Caco-2 (cell line): ENCODE measurements around the gene FLACC1. TPM values are rescaled to one million over a fixed set of nuclear protein-coding genes. Genes with fewer than 3 reads are reported as not detected.

Source experiments
- Bru-seq: library from RNA; stranded (reverse); fragments of 400-500 nt; gene quantifications from one replicate; lab custom pipeline; 2021; lab: Mats Ljungman, UMichigan
- BruChase-seq, 2 experiments: library from RNA; stranded (reverse); fragments of 400-500 nt; gene quantifications; one replicate each; lab custom pipeline; 2021; lab: Mats Ljungman, UMichigan
- BruUV-seq: library from RNA; stranded (reverse); fragments of 400-500 nt; replicated peaks from 2 replicates; lab custom pipeline; 2021; lab: Mats Ljungman, UMichigan
- CTCF ChIA-PET: fragments of 300-600 bp; sonication (Branson Sonifier 250); formaldehyde crosslinking; loops from one replicate; lab custom pipeline; 2022; ENCODE audit warnings: antibody characterized with exemption; lab: Charles Lee
- POLR2A ChIA-PET: fragments of 300-600 bp; sonication (Branson Sonifier 250); formaldehyde crosslinking; loops from one replicate; lab custom pipeline; 2022; ENCODE audit warnings: antibody characterized with exemption; lab: Charles Lee
- DNase-seq, 2 experiments: peaks; one replicate each; pipeline versions ENCODE4 v3.0.0 to v3.0.0-alpha.2; 2020 to 2022
- H3K27me3 ChIP-seq: replicated peaks from 2 replicates; pipeline ENCODE4 v1.6.0; 2011; ENCODE audit warnings: low read length; ENCODE audit not compliant: control insufficient read depth, insufficient read depth
- H3K36me3 ChIP-seq: 2 replicates; pipeline ENCODE4 v1.5.1; 2011; ENCODE audit warnings: low read length; ENCODE audit not compliant: control insufficient read depth, insufficient read depth
- H3K4me1 ChIP-seq: fragments of 250-450 bp; sonication (Bioruptor Pico); 2 replicates; pipeline ENCODE4 v1.5.1; 2020; ENCODE audit warnings: mild to moderate bottlenecking
- H3K4me3 ChIP-seq: 2 replicates; pipeline ENCODE4 v1.5.1; 2011; ENCODE audit warnings: low read depth, mild to moderate bottlenecking, control low read depth, low read length
- H3K9me3 ChIP-seq: fragments of 250-450 bp; sonication (Bioruptor Pico); 2 replicates; pipeline ENCODE4 v1.5.1; 2020; ENCODE audit warnings: mild to moderate bottlenecking, moderate library complexity
- H3K27ac Mint-ChIP-seq: one replicate; pipeline ENCODE4 v1.8.0; 2022; ENCODE audit warnings: mixed read lengths; ENCODE audit not compliant: unreplicated experiment
- H3K27me3 Mint-ChIP-seq: one replicate; pipeline ENCODE4 v1.8.0; 2022; ENCODE audit warnings: mixed read lengths; ENCODE audit not compliant: insufficient read depth, unreplicated experiment
- H3K36me3 Mint-ChIP-seq: one replicate; pipeline ENCODE4 v1.8.0; 2022; ENCODE audit warnings: mild to moderate bottlenecking, mixed read lengths; ENCODE audit not compliant: insufficient read depth, unreplicated experiment
- H3K4me1 Mint-ChIP-seq: one replicate; pipeline ENCODE4 v1.8.0; 2022; ENCODE audit warnings: low read depth, mixed read lengths; ENCODE audit not compliant: unreplicated experiment
- H3K4me3 Mint-ChIP-seq: one replicate; pipeline ENCODE4 v1.8.0; 2022; ENCODE audit warnings: mild to moderate bottlenecking, moderate library complexity, mixed read lengths; ENCODE audit not compliant: unreplicated experiment
- H3K9me3 Mint-ChIP-seq: one replicate; pipeline ENCODE4 v1.8.0; 2022; ENCODE audit warnings: mixed read lengths; ENCODE audit not compliant: unreplicated experiment
- intact Hi-C: fragments of 100-400 bp; cut with micrococcal nuclease; formaldehyde crosslinking; loops from one replicate; pipeline ENCODE4 v1.10.0; 2022; ENCODE audit not compliant: unreplicated experiment
- long read RNA-seq: library from polyadenylated mRNA; stranded (forward); transcript quantifications from one replicate; pipeline ENCODE4 v2.0.0, GENCODE V29; 2022
- total RNA-seq: library from RNA; stranded (reverse); gene quantifications from 2 replicates; pipeline ENCODE4 v1.2.3, GENCODE V29; 2022
- TF ChIP-seq, protein P1 (sequence below), 2 experiments: fragments of 200-600 bp in 1 of 2; IDR thresholded peaks; 1 replicate in 1 of 2; 2 replicates in 1 of 2; pipeline versions ENCODE4 v1.5.1 to v1.8.0; 2011 to 2022; ENCODE audit warnings: antibody characterized with exemption in 1 of 2, control low read depth in 1 of 2, inconsistent platforms in 1 of 2, low read depth in 1 of 2, low read length in 1 of 2, mild to moderate bottlenecking in 1 of 2, moderate library complexity in 1 of 2; ENCODE audit not compliant: insufficient read depth in 1 of 2, severe bottlenecking in 1 of 2, unreplicated experiment in 1 of 2

The FLACC1 gene, protein sequence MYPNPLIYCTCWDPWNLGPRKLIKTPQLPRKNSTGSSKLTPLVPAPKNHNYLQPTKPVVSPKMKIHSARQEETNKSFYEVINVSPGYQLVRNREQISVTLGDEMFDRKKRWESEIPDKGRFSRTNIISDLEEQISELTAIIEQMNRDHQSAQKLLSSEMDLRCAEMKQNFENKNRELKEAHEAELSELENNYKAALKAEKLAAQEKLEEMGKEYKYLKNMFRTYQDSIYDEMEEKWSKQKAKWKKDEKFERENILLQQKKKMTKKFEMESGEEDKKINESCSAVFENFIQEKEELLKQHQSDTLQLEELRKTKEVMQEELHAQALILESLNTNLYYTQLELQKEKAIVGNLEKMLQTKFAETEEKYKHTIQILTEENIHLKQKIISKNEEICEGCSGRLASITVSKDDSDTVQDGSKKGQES
- 0.86 and 0.91 TPM in 2 replicates for total RNA-seq
- percentile 44 among the genes with signal in this experiment for Bru-seq, nascent RNA
- BruChase-seq, experiment 1, labeled RNA remaining after a 2-hour chase: percentile 33 among the genes with signal in this experiment
- BruChase-seq, experiment 2, labeled RNA remaining after a 6-hour chase: percentile 37 among the genes with signal in this experiment
- long read RNA-seq: 0 reads

DNA sequence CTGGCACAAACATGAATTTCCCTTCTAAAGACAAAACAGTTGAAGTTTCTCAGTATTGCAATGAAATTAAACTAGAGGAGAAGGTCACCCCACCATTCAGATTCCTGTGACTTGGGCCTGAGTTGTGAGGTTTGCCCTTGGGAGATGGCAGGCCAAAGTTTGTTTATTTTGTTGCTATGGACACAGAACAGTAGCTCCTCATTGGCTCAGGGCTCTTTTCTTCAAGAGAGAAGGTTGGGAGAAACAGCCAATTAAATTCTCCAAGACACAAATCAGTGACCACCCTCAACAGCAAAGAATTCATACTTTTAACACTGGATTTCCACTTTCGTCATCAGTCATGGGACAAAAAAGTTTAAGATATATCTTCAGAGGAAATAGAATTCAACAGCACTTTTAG lies at the start of gene FLACC1:
Gene FLACC1 (minus strand): TSS at position 125 of the 400 bp plus-strand sequence. CDS start 5,941 bp downstream, outside the sequence.
- H3K4me1 ChIP-seq: peaks cover 11% of the 10 kb centered on the region
- no peak within 1 kb of the TSS for H3K4me3 Mint-ChIP-seq
- no peaks in the 10 kb centered on the region for H3K27me3 Mint-ChIP-seq
- peaks cover 12% of the 10 kb centered on the region for H3K4me1 Mint-ChIP-seq
- peak within 1 kb of the TSS; percentile 40 for H3K27ac Mint-ChIP-seq
- H3K9me3 Mint-ChIP-seq: no peaks in the 10 kb centered on the region
- no peak within 1 kb of the TSS for H3K4me3 ChIP-seq
- intact Hi-C loops: loop anchor here (2.0 kb wide), 1 partner anchor 120 kb away; no protein-coding TSS in a partner anchor
- no peaks in the 10 kb centered on the region for H3K27me3 ChIP-seq
- no peaks in the 10 kb centered on the region for H3K36me3 ChIP-seq
- TF ChIP-seq, protein P1, sequence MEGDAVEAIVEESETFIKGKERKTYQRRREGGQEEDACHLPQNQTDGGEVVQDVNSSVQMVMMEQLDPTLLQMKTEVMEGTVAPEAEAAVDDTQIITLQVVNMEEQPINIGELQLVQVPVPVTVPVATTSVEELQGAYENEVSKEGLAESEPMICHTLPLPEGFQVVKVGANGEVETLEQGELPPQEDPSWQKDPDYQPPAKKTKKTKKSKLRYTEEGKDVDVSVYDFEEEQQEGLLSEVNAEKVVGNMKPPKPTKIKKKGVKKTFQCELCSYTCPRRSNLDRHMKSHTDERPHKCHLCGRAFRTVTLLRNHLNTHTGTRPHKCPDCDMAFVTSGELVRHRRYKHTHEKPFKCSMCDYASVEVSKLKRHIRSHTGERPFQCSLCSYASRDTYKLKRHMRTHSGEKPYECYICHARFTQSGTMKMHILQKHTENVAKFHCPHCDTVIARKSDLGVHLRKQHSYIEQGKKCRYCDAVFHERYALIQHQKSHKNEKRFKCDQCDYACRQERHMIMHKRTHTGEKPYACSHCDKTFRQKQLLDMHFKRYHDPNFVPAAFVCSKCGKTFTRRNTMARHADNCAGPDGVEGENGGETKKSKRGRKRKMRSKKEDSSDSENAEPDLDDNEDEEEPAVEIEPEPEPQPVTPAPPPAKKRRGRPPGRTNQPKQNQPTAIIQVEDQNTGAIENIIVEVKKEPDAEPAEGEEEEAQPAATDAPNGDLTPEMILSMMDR (IDR thresholded peaks at IDR 0.05; ENCODE audit: insufficient read depth in 1 of 2, low read depth in 1 of 2, low read length in 1 of 2, severe bottlenecking in 1 of 2, unreplicated experiment in 1 of 2): no peak
- H3K9me3 ChIP-seq: no peaks in the 10 kb centered on the region
- ChIA-PET CTCF (interaction anchor here (1.3 kb wide), 1 partner anchor 125 kb away, joined by 5 read pairs; no protein-coding TSS in a partner anchor), POLR2A (interaction anchor here (0.8 kb wide), 1 partner anchor 9 kb away, joined by 3 read pairs; no protein-coding TSS in a partner anchor)
- BruUV-seq: no TSS peak
- DNase-seq: peak; percentile 64 to 71
- H3K36me3 Mint-ChIP-seq: no peaks in the 10 kb centered on the region

DNA sequence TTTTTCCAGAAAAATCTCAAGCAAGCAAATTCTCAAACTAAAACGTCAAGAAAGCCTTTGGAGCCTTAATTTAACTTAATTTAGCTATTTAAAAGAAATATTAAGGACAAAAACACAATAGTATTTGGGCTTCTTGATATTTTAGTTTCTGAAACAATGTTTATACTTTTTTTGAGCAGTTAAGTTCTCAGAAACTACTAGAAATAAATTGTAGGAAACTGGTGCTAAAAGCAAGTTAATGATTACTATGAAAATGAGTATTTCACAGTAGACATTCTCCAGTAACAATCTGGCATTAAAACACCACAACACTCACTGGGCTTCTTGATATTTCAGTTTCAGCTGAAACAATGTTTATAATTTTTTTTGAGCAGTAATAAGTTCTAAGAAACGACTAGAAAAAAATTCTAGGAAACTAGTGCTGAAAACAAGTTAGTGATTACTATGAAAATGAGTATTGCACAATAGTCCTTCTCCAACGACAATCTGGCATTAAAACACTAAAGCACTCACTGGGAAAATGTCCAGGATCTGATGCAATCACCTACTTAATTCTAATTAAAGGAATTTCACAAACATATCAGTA lies 49.0 kb upstream of the FLACC1 start:
- no peaks in the 10 kb centered on the region for H3K9me3 ChIP-seq
- no TSS peak for BruUV-seq
- ChIA-PET POLR2A (no interaction called here), CTCF (no interaction called here)
- H3K27ac Mint-ChIP-seq: no peak overlapping the region
- no peaks in the 10 kb centered on the region for H3K27me3 Mint-ChIP-seq
- H3K27me3 ChIP-seq: no peaks in the 10 kb centered on the region
- H3K4me1 Mint-ChIP-seq: no peaks in the 10 kb centered on the region
- H3K4me1 ChIP-seq: no peaks in the 10 kb centered on the region
- TF ChIP-seq, protein P1 (IDR thresholded peaks at IDR 0.05; ENCODE audit: insufficient read depth in 1 of 2, low read depth in 1 of 2, low read length in 1 of 2, severe bottlenecking in 1 of 2, unreplicated experiment in 1 of 2): no peak
- no peak overlapping the region for H3K4me3 ChIP-seq
- no peak for DNase-seq
- no peaks in the 10 kb centered on the region for H3K36me3 Mint-ChIP-seq
- H3K9me3 Mint-ChIP-seq: no peaks in the 10 kb centered on the region
- no peaks in the 10 kb centered on the region; the same call in 1 of the 2 replicates for H3K36me3 ChIP-seq
- H3K4me3 Mint-ChIP-seq: no peak overlapping the region
- intact Hi-C loops: no loop called here

DNA sequence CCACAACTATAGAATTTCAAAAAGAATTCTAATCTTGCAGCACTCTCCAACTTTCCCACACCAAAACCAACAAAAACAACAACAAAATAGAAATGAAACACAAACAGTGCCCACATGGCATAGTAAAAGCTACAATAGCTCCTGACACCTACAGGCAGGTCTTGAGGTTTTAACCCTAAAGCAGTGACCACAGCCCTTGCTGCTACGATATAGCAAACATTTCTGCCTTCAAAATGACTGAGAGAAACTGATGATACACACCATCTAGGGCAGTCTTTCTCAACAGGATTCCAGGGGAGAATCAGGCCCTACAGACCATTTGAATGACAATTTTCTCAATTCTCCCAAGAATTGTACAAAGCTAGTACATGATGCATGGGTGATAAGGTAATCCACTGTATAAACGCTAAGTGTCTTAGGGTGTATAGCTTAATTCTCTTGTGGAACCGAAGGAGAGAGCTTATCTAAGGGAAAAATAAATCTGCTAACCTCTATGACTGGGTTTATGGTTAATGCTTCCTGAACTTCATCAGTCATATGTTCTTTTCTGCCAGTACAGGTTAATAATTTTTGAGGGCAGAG lies 47.6 kb upstream of the FLACC1 start:
- TF ChIP-seq, protein P1 (IDR thresholded peaks at IDR 0.05; ENCODE audit: insufficient read depth in 1 of 2, low read depth in 1 of 2, low read length in 1 of 2, severe bottlenecking in 1 of 2, unreplicated experiment in 1 of 2): no peak
- no peaks in the 10 kb centered on the region for H3K4me1 Mint-ChIP-seq
- Histone ChIP-seq H3K27me3 (no peaks in the 10 kb centered on the region), H3K9me3 (no peaks in the 10 kb centered on the region), H3K4me1 (no peaks in the 10 kb centered on the region), H3K36me3 (no peaks in the 10 kb centered on the region; the same call in 1 of the 2 replicates), H3K4me3 (no peak overlapping the region)
- ChIA-PET CTCF (no interaction called here), POLR2A (no interaction called here)
- no peaks in the 10 kb centered on the region for H3K9me3 Mint-ChIP-seq
- DNase-seq: no peak
- intact Hi-C loops: no loop called here
- no peaks in the 10 kb centered on the region for H3K27me3 Mint-ChIP-seq
- H3K36me3 Mint-ChIP-seq: no peaks in the 10 kb centered on the region
- no TSS peak for BruUV-seq
- H3K27ac Mint-ChIP-seq: no peak overlapping the region
- no peak overlapping the region for H3K4me3 Mint-ChIP-seq
